Activated naive CD8-positive, alpha-beta T cell treated with anti-CD3 and anti-CD28 coated beads for 36 hours (primary cell): ENCODE results near the gene ALKBH5. TPM values are rescaled to one million over a fixed set of nuclear protein-coding genes. Genes with fewer than 3 reads are reported as not detected.

ENCODE experiments used
- DNase-seq: peaks from one replicate; pipeline ENCODE4 v3.0.0; 2021
- H3K27ac Mint-ChIP-seq: one replicate; pipeline ENCODE4 v1.8.0; 2022; ENCODE audit warnings: mild to moderate bottlenecking, moderate library complexity, mixed read lengths
- H3K27me3 Mint-ChIP-seq: one replicate; pipeline ENCODE4 v1.8.0; 2022; ENCODE audit warnings: mild to moderate bottlenecking, mixed read lengths
- H3K36me3 Mint-ChIP-seq: one replicate; pipeline ENCODE4 v1.8.0; 2021; ENCODE audit warnings: mild to moderate bottlenecking, mixed read lengths
- H3K4me1 Mint-ChIP-seq: one replicate; pipeline ENCODE4 v1.8.0; 2021; ENCODE audit warnings: mixed read lengths
- H3K4me3 Mint-ChIP-seq: one replicate; pipeline ENCODE4 v1.8.0; 2022; ENCODE audit warnings: mild to moderate bottlenecking, moderate library complexity, mixed read lengths
- H3K9me3 Mint-ChIP-seq: one replicate; pipeline ENCODE4 v1.8.0; 2022; ENCODE audit warnings: mixed read lengths
- total RNA-seq, 2 experiments: library from RNA; stranded (reverse); gene quantifications; one replicate each; pipeline ENCODE4 v1.2.3, GENCODE V29; 2021

The ALKBH5 gene
- total RNA-seq: 100 to 1,000 TPM; 163 TPM

DNA sequence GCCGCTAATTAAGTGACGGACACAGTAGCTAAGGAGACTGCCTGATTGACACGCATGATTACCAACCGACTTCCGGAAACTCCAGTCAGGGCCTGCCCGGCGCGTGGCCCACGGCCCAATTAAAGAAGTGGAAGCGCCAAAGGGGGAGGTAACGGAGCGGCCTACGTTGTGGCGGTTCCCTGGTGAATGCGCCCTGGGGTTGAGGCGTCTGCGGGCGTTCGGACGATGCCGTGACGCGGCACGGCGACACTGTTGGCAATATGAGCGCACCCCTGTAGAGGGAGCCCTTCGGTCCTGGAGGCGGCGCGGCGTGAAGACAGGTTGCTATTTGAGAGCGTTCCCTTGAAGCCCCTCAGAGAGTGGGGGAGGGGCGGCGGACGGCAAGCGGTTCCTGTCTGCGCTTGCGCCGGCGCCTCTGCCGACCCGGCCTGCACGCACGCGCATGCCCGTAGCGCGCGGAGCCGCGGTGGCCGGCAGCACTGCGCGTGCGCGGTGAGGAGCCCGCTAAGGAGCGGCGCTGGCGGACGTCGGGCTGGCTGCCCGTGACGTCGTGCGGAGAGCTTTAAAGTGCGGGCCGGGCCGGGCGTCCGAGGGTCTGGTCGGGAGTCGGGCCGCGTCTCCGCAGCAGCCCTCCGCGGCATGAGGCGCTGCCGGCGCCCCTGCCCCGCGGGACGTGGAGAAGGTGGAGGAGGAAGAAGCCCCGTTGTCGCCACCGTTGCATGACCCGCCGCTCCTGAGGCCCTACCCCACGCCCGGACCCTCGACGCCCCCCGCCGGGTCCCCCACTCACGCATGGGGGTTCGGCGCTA lies at the start of gene ALKBH5:
ALKBH5 (plus strand) TSS at position 495 of the 809 bp plus-strand sequence. CDS start 416 bp downstream, outside the sequence.
- Mint-ChIP-seq H3K9me3 (no peaks in the 10 kb centered on the region), H3K4me1 (peaks cover 55% of the 10 kb centered on the region), H3K36me3 (peaks cover 41% of the 10 kb centered on the region), H3K4me3 (peak within 1 kb of the TSS; percentile 98), H3K27ac (peak within 1 kb of the TSS; percentile 97), H3K27me3 (no peaks in the 10 kb centered on the region)
- DNase-seq: peak; percentile 98

DNA sequence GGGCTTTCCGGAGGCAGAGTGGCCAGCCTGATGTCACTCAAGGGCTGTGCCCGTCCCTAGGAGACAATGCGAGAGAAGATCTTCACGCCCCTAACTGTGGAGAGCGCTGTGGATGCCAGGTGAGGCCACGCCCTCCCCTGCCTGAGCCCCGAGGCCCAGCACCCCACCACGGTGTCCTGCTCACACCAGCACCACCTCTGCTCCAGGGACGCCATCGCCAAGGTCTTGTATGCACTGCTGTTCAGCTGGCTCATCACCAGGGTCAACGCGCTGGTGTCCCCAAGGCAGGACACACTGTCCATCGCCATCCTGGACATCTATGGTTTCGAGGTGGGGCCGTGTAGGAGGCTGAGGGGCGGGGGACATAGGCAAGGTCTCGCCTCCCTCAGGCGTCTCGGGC lies 47.3 kb upstream of the ALKBH5 start:
- no peak overlapping the region for H3K27ac Mint-ChIP-seq
- no peaks in the 10 kb centered on the region for H3K36me3 Mint-ChIP-seq
- no peaks in the 10 kb centered on the region for H3K4me1 Mint-ChIP-seq
- H3K4me3 Mint-ChIP-seq: no peak overlapping the region
- H3K27me3 Mint-ChIP-seq: no peaks in the 10 kb centered on the region
- no peak for DNase-seq
- no peaks in the 10 kb centered on the region for H3K9me3 Mint-ChIP-seq

DNA sequence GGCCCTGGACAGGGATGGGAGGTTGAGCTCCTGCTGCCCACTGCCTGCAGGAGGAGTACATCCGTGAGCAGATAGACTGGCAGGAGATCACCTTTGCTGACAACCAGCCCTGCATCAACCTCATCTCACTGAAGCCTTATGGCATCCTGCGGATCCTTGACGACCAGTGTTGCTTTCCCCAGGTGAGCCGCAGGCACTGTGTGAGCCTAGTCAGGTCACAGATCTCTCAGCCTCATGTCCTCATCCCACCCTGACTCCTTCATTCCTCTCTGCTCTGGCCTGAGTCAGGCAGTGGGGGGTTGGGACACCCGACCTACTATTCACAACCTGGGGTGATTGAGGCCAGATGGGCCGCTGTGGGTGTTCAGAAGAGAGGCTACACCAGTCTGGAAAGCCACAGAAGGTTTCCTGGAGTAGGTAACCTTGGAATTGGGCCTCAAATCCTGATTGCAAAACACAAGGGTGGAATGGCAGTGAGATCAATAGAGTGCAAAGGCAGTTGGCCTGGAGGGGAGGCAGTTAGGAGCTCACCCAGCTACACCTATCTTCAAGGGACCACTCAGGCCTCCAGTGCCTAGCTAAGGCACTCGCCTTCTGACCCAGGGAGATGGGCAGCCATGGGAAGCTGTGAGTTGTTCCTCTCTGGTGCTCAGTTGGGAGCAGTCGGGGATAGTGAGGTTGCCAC lies 45.4 kb upstream of the ALKBH5 start:
- DNase-seq: no peak
- no peaks in the 10 kb centered on the region for H3K9me3 Mint-ChIP-seq
- no peak overlapping the region for H3K27ac Mint-ChIP-seq
- no peaks in the 10 kb centered on the region for H3K4me1 Mint-ChIP-seq
- H3K27me3 Mint-ChIP-seq: no peaks in the 10 kb centered on the region
- H3K36me3 Mint-ChIP-seq: no peaks in the 10 kb centered on the region
- H3K4me3 Mint-ChIP-seq: no peak overlapping the region

DNA sequence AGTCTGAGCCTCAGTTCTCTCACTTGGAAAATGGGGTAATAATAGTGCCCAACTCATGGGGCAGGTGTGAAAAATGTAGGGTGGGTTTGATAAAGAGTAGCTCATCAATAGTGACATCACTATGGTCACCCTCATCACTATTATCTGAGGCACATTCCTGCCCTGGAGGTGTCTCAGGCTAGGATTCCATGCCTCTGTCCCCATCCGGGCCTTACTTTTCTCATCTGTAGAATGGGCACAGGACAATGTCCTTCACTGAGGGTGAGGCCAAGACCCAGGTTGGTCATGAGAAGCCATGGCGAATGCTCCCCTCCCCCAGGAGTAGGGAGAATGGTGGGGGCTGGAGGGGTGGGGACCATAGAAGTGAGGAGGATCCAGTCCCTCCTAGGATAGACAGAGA lies 44.5 kb upstream of the ALKBH5 start:
- Mint-ChIP-seq H3K4me1 (no peaks in the 10 kb centered on the region), H3K9me3 (no peaks in the 10 kb centered on the region), H3K4me3 (no peak overlapping the region), H3K27ac (no peak overlapping the region), H3K27me3 (no peaks in the 10 kb centered on the region), H3K36me3 (no peaks in the 10 kb centered on the region)
- no peak for DNase-seq

DNA sequence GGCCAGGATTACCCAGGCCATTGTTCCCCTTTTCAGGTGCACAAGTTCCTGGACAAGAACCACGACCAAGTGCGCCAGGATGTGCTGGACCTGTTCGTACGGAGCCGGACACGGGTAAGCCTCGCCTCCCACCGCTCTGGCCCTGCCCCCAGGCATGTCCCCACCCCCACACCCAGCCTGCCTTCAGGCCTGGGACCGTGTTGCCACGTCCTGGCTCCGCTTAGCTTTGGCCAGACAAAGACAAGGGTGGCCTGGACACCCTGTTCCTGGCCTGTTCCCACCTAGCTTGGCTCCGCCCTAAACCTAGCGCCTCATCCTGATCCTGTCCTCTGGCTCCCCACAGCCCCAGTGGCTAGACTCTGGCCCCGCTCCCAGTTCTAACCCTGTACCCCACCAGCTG lies 44.1 kb upstream of the ALKBH5 start:
- no peaks in the 10 kb centered on the region for H3K4me1 Mint-ChIP-seq
- H3K9me3 Mint-ChIP-seq: no peaks in the 10 kb centered on the region
- H3K27me3 Mint-ChIP-seq: no peaks in the 10 kb centered on the region
- no peak overlapping the region for H3K27ac Mint-ChIP-seq
- H3K36me3 Mint-ChIP-seq: no peaks in the 10 kb centered on the region
- no peak for DNase-seq
- no peak overlapping the region for H3K4me3 Mint-ChIP-seq

DNA sequence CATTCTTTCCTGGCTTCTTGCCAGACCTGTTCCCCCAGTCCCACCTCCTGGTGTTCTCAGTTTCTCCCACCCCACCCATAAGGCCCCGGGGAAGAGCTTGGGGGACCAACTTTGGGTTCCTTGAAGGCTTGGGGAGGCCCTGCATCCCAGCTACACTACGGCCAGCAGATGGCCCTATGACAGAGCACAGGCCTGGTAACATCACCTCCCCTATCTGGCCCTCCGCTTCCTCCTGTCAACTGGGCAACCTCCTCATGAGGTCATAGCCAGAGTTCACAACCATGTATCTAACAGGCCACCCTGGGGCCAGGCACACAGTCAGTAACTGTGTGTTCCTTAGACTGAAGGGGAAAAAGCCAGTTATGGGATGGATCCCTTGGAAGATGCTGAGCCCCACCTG lies 43.7 kb upstream of the ALKBH5 start:
- H3K27me3 Mint-ChIP-seq: no peaks in the 10 kb centered on the region
- H3K4me3 Mint-ChIP-seq: no peak overlapping the region
- DNase-seq: no peak
- no peaks in the 10 kb centered on the region for H3K9me3 Mint-ChIP-seq
- no peak overlapping the region for H3K27ac Mint-ChIP-seq
- no peaks in the 10 kb centered on the region for H3K4me1 Mint-ChIP-seq
- H3K36me3 Mint-ChIP-seq: no peaks in the 10 kb centered on the region

DNA sequence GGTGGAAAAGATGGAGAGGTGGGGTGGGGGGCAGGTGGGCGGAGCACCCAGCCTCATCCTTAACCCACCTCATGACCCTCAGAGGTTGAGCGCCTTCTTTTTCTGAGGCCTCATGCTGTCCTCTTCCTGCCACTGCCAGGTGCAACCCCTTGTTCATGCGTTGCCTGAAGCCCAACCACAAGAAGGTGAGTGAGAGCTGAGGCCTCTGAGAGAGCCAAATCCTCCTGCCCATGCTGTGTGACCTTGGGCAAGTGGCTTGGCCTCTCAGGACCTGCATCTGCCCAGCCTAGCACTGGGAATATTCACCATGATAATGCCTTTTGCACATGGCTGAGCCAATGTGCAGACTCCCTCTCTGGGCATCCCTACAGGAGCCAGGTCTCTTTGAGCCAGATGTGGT lies 43.0 kb upstream of the ALKBH5 start:
- no peaks in the 10 kb centered on the region for H3K27me3 Mint-ChIP-seq
- H3K4me1 Mint-ChIP-seq: no peaks in the 10 kb centered on the region
- no peaks in the 10 kb centered on the region for H3K9me3 Mint-ChIP-seq
- no peaks in the 10 kb centered on the region for H3K36me3 Mint-ChIP-seq
- no peak overlapping the region for H3K27ac Mint-ChIP-seq
- H3K4me3 Mint-ChIP-seq: no peak overlapping the region
- no peak for DNase-seq

DNA sequence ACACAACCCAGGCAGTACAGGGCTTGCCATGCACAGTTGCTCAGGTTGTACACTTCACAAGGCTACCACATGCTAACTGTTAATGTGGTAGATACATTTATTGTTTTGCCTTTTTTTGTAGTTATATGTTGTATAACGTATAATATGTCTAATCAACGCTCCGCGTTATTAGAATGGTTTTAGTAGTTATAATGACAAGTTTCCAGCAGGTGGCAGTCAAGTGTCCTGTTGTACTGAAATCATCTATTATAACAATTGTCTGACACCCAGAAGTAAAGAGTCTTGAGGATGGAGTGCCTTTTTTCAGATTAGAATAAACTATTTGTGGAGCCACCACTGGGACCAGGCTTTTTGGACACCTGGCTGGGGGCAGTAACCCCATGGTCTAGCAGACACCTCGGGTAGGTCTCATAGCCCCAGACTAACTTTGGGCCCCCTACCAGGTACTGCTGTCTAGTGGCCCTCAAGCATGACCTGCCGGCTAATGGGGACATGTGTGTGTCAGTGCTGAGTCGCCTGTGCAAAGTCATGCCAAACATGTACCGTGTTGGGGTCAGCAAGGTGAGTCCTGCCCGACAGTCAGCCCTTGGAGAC lies 42.3 kb upstream of the ALKBH5 start:
- H3K4me1 Mint-ChIP-seq: no peaks in the 10 kb centered on the region
- H3K4me3 Mint-ChIP-seq: no peak overlapping the region
- no peak overlapping the region for H3K27ac Mint-ChIP-seq
- no peak for DNase-seq
- no peaks in the 10 kb centered on the region for H3K9me3 Mint-ChIP-seq
- no peaks in the 10 kb centered on the region for H3K27me3 Mint-ChIP-seq
- H3K36me3 Mint-ChIP-seq: no peaks in the 10 kb centered on the region

DNA sequence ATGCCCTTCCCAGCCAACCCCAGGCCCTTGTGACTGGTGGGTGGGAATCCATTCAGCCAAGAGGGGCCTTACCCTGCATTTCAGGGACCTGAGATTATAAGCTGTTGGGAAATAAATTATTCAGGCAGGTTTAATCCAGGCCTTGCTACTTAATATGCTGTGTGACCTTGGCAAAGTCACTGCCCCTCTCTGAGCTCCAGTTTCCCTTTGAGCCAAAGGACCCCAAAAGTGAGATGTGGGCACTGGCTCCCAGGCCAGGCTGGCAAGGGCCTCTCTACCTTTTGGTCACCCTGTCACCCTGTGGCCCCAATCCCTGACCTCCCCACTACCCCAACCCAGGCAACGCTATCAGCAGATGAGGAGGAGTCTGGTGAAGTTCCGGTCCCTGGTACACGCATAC lies 41.2 kb upstream of the ALKBH5 start:
- no peaks in the 10 kb centered on the region for H3K4me1 Mint-ChIP-seq
- H3K27me3 Mint-ChIP-seq: no peaks in the 10 kb centered on the region
- no peak for DNase-seq
- no peak overlapping the region for H3K27ac Mint-ChIP-seq
- H3K36me3 Mint-ChIP-seq: no peaks in the 10 kb centered on the region
- H3K9me3 Mint-ChIP-seq: no peaks in the 10 kb centered on the region
- no peak overlapping the region for H3K4me3 Mint-ChIP-seq

DNA sequence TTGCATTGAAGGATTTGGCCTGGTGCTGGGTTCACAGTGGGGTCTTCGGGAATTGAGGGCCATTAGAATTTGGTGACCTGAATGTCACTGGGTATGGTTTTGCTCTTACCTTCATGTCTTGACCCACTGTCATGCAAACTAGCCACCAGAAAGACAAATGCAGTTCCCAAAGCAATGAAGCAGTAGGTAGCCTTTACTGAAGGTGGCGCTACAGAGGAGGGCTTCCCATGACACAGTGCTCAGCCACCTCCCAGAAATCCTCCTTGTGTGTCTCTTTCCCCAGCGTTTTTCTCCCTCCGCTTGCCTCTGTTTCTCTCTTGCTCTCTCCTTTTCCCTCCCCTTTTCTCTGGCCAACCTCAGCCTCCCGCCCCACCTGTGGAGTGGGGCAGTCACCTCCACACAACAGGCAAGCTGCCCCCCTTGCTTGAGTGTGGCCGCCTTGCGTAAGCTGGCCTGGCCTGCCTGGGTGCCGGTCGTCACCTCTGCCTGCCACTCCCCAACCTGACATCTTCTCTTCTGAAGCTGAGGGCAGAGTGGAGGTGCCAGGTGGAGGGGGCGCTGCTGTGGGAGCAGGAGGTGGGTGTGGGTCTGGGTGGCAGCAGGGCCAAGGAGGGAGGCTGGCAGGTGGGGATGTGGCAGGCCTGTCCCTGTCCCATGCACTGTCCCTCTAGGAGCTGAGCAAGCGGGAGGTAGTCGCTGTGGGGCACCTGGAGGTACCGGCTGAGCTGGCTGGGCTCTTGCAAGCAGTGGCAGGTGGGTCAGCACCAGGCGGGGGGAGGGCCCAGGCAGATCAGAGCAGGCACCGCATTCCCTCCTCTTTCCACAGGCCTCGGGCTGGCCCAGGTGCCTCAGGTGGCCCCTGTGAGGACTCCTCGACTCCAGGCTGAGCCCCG lies 40.3 kb upstream of the ALKBH5 start:
- no peak overlapping the region for H3K27ac Mint-ChIP-seq
- no peaks in the 10 kb centered on the region for H3K9me3 Mint-ChIP-seq
- no peaks in the 10 kb centered on the region for H3K27me3 Mint-ChIP-seq
- no peaks in the 10 kb centered on the region for H3K4me1 Mint-ChIP-seq
- no peaks in the 10 kb centered on the region for H3K36me3 Mint-ChIP-seq
- no peak overlapping the region for H3K4me3 Mint-ChIP-seq
- DNase-seq: no peak

DNA sequence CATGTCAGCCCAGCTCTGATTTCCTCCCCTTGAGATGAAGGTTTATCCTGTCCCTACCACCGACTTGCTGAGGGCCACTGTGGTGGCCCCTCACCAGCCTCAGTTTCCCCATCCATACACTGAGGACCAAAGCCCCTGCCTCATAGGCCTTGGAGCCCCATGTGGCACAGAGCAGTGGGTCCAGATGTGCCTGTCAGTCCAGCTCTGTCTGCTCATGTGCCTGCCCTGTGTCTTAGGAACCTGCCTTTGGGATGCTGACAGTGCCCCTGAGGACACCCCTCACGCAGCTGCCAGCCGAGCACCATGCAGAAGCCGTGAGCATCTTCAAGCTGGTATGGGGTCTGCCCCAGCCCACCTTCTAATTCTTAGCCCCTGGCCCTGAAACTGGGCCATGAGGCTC lies 39.4 kb upstream of the ALKBH5 start:
- H3K27me3 Mint-ChIP-seq: no peaks in the 10 kb centered on the region
- no peaks in the 10 kb centered on the region for H3K9me3 Mint-ChIP-seq
- no peak overlapping the region for H3K27ac Mint-ChIP-seq
- H3K36me3 Mint-ChIP-seq: no peaks in the 10 kb centered on the region
- H3K4me1 Mint-ChIP-seq: no peaks in the 10 kb centered on the region
- H3K4me3 Mint-ChIP-seq: no peak overlapping the region
- no peak for DNase-seq

DNA sequence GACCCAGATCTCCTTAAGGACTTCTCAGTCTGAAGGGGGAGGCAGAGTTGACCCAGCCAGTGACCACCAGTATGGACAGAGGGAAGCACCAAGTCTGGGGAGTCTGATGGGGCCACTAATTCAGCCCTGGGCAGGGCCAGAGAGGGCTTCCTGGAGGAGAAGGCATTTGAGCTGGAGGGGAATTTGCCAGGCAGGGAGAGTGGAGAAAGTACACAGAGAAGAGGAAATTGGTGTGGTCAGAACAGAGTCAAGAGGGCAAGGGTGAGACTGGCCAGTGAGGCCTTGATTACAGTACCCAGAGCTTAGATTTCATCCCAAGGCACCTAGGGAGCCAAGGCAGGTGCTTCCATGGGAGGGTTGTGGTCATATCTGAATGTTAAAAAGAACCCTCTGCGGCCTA lies 38.8 kb upstream of the ALKBH5 start:
- DNase-seq: no peak
- Mint-ChIP-seq H3K4me3 (no peak overlapping the region), H3K9me3 (no peaks in the 10 kb centered on the region), H3K27ac (no peak overlapping the region), H3K4me1 (no peaks in the 10 kb centered on the region), H3K27me3 (no peaks in the 10 kb centered on the region), H3K36me3 (no peaks in the 10 kb centered on the region)

DNA sequence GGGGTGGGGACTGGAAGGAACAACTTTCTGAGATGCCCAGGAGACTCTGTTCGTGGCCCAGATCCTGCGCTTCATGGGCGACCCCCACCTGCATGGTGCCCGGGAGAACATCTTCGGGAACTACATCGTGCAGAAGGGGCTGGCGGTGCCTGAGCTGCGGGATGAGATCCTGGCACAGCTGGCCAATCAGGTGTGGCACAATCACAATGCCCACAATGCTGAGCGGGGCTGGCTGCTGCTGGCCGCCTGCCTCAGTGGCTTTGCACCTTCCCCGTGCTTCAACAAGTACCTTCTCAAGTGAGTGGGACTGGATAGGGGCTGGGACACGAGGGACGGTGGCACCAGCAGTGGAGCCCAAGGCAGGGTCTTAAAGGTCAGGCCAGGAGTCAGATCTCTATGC lies 37.8 kb upstream of the ALKBH5 start:
- Mint-ChIP-seq H3K4me3 (no peak overlapping the region), H3K27ac (no peak overlapping the region), H3K9me3 (no peaks in the 10 kb centered on the region), H3K27me3 (no peaks in the 10 kb centered on the region), H3K36me3 (no peaks in the 10 kb centered on the region), H3K4me1 (no peaks in the 10 kb centered on the region)
- DNase-seq: no peak

DNA sequence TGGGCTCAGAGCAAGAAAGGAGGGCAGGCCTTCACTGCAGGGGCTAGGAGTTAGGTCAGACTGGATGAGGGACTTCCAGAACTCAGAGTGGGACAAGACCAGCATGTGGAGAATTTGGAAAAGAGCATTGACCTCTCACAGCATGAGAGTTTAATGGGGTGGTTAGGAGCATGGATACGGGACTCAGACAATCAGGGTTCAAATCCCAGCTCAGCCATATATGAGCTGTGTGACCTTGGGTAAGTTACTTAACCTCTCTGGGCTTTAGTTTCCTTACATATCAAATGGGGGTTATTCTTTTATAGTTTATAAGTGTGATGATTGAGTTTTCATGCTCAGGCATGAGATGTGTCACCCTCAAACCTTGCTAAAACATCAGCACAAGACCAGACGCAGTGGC lies 37.4 kb upstream of the ALKBH5 start:
- no peaks in the 10 kb centered on the region for H3K27me3 Mint-ChIP-seq
- H3K4me1 Mint-ChIP-seq: no peaks in the 10 kb centered on the region
- DNase-seq: no peak
- no peak overlapping the region for H3K27ac Mint-ChIP-seq
- H3K4me3 Mint-ChIP-seq: no peak overlapping the region
- no peaks in the 10 kb centered on the region for H3K36me3 Mint-ChIP-seq
- no peaks in the 10 kb centered on the region for H3K9me3 Mint-ChIP-seq

DNA sequence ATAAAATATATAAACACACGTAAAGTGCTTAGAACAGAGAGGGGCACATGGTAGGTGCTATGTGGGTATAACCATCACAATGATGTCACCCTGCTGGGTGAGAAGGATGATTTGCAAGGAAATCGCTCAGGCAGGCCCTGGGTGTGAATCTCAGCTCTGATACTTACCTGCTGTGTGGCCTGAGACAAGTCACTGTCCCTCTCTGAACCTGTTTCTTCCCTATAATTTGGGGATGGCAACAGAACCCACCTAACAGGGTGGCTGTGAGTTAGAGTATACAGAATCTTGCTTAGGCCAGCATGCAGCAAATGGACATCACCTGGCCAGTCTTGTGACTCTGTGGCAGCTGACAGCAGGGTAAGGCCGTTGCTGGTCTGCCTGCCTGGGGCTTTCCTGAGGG lies 36.6 kb upstream of the ALKBH5 start:
- no peaks in the 10 kb centered on the region for H3K4me1 Mint-ChIP-seq
- no peak overlapping the region for H3K27ac Mint-ChIP-seq
- no peaks in the 10 kb centered on the region for H3K9me3 Mint-ChIP-seq
- H3K36me3 Mint-ChIP-seq: no peaks in the 10 kb centered on the region
- no peaks in the 10 kb centered on the region for H3K27me3 Mint-ChIP-seq
- DNase-seq: no peak
- H3K4me3 Mint-ChIP-seq: no peak overlapping the region
